WTC11 (cell line): ENCODE measurements around the gene APBA1. TPM values are rescaled to one million over a fixed set of nuclear protein-coding genes. Genes with fewer than 3 reads are reported as not detected.

ENCODE experiments used
- ATAC-seq: fragments of 200-7000 bp; cut with Tn5 transposase; 2 replicates; pipeline ENCODE4 v1.10.0; 2021; ENCODE audit warnings: mild to moderate bottlenecking, moderate library complexity
- CTCF ChIA-PET: fragments of 300-600 bp; sonication (Branson Sonifier 250); formaldehyde crosslinking; loops from one replicate; lab custom pipeline; 2021; ENCODE audit warnings: antibody characterized with exemption; lab: Charles Lee
- POLR2A ChIA-PET: fragments of 350-600 bp; sonication (Branson Sonifier 250); formaldehyde crosslinking; loops from one replicate; lab custom pipeline; 2021; ENCODE audit warnings: antibody characterized with exemption; lab: Charles Lee
- DNase-seq: peaks from one replicate; pipeline ENCODE4 v3.0.0; 2021; ENCODE audit warnings: low spot score
- H3K27ac Mint-ChIP-seq: 2 replicates; pipeline ENCODE4 v1.8.0; 2021; ENCODE audit warnings: mixed read lengths
- H3K27me3 Mint-ChIP-seq: 2 replicates; pipeline ENCODE4 v1.8.0; 2021; ENCODE audit warnings: low read depth, mild to moderate bottlenecking, moderate library complexity, mixed read lengths
- H3K36me3 Mint-ChIP-seq: 2 replicates; pipeline ENCODE4 v1.8.0; 2021; ENCODE audit warnings: mixed read lengths
- H3K4me1 Mint-ChIP-seq: 2 replicates; pipeline ENCODE4 v1.8.0; 2022; ENCODE audit warnings: mixed read lengths
- H3K4me3 Mint-ChIP-seq: 2 replicates; pipeline ENCODE4 v1.8.0; 2021; ENCODE audit warnings: mild to moderate bottlenecking, moderate library complexity, mixed read lengths
- H3K9me3 Mint-ChIP-seq: 2 replicates; pipeline ENCODE4 v1.8.0; 2021; ENCODE audit warnings: mixed read lengths
- ELF4 ChIP-seq: sonication (generic); formaldehyde crosslinking; IDR thresholded peaks from 2 replicates; pipeline ENCODE4 v1.8.1; 2022; ENCODE audit warnings: low read depth, mild to moderate bottlenecking, moderate library complexity, missing genetic modification reagents
- EMX1 ChIP-seq: fragments of 250-450 bp; sonication (Bioruptor Pico); IDR thresholded peaks from 2 replicates; pipeline ENCODE4 v1.8.0; 2021; ENCODE audit warnings: mild to moderate bottlenecking
- GTF2I ChIP-seq: fragments of 250-450 bp; sonication (Bioruptor Pico); conservative IDR thresholded peaks from 2 replicates; pipeline ENCODE4 v1.4.0; 2021; ENCODE audit warnings: mild to moderate bottlenecking
- IRF1 ChIP-seq: sonication (generic); formaldehyde crosslinking; IDR thresholded peaks from 2 replicates; pipeline ENCODE4 v1.8.0; 2023; ENCODE audit warnings: missing genetic modification reagents
- JUN ChIP-seq: sonication (generic); formaldehyde crosslinking; IDR thresholded peaks from 2 replicates; pipeline ENCODE4 v1.8.0; 2023; ENCODE audit warnings: mild to moderate bottlenecking, missing genetic modification reagents
- MYBL2 ChIP-seq: sonication (generic); formaldehyde crosslinking; IDR thresholded peaks from 2 replicates; pipeline ENCODE4 v1.8.1; 2023; ENCODE audit warnings: mild to moderate bottlenecking, moderate library complexity, missing genetic modification reagents
- PRRX2 ChIP-seq: fragments of 250-450 bp; sonication (Bioruptor Pico); IDR thresholded peaks from 2 replicates; pipeline ENCODE4 v1.8.0; 2021; ENCODE audit warnings: mild to moderate bottlenecking
- RORB ChIP-seq: fragments of 250-450 bp; sonication (Bioruptor Pico); IDR thresholded peaks from 2 replicates; pipeline ENCODE4 v1.9.0; 2021; ENCODE audit warnings: mild to moderate bottlenecking
- SP1 ChIP-seq: sonication (generic); formaldehyde crosslinking; conservative IDR thresholded peaks from 2 replicates; pipeline ENCODE4 v1.8.1; 2022; ENCODE audit warnings: missing genetic modification reagents
- TCF7 ChIP-seq: sonication (generic); formaldehyde crosslinking; IDR thresholded peaks from 2 replicates; pipeline ENCODE4 v1.8.0; 2022; ENCODE audit warnings: mild to moderate bottlenecking, low read depth, missing genetic modification reagents, moderate library complexity
- ZBTB43 ChIP-seq: sonication (generic); formaldehyde crosslinking; IDR thresholded peaks from 2 replicates; pipeline ENCODE4 v1.8.1; 2023; ENCODE audit warnings: mild to moderate bottlenecking, missing genetic modification reagents
- ZNF423 ChIP-seq: fragments of 250-450 bp; sonication (Bioruptor Pico); IDR thresholded peaks from 2 replicates; pipeline ENCODE4 v2.1.2; 2022; ENCODE audit warnings: mild to moderate bottlenecking, moderate library complexity
- ZNF671 ChIP-seq: fragments of 250-450 bp; sonication (Bioruptor Pico); IDR thresholded peaks from 2 replicates; pipeline ENCODE4 v1.8.0; 2021; ENCODE audit warnings: mild to moderate bottlenecking
- total RNA-seq: library from RNA; stranded (reverse); gene quantifications from 3 replicates; pipeline ENCODE4 v1.2.3, GENCODE V29; 2021
- TF ChIP-seq, protein P1 (sequence below): sonication (generic); formaldehyde crosslinking; conservative IDR thresholded peaks from 2 replicates; pipeline ENCODE4 v1.8.1; 2023; ENCODE audit warnings: mild to moderate bottlenecking, low read depth, missing genetic modification reagents, moderate library complexity
- TF ChIP-seq, protein P2 (sequence below): sonication (generic); formaldehyde crosslinking; IDR thresholded peaks from 2 replicates; pipeline ENCODE4 v1.8.0; 2022; ENCODE audit warnings: mild to moderate bottlenecking, missing genetic modification reagents
- TF ChIP-seq, protein P3 (sequence below): fragments of 250-450 bp; sonication (Bioruptor Pico); conservative IDR thresholded peaks from 2 replicates; pipeline ENCODE4 v1.9.0; 2021; ENCODE audit warnings: mild to moderate bottlenecking
- TF ChIP-seq, protein P4 (sequence below): sonication (generic); formaldehyde crosslinking; conservative IDR thresholded peaks from 2 replicates; pipeline ENCODE4 v1.8.1; 2022; ENCODE audit warnings: mild to moderate bottlenecking, missing genetic modification reagents
- TF ChIP-seq, protein P5 (sequence below): sonication (generic); formaldehyde crosslinking; IDR thresholded peaks from 2 replicates; pipeline ENCODE4 v1.8.0; 2023; ENCODE audit warnings: mild to moderate bottlenecking, missing genetic modification reagents

Gene APBA1
- total RNA-seq, 1 experiment from 2014 or later, result 0.94 TPM

DNA sequence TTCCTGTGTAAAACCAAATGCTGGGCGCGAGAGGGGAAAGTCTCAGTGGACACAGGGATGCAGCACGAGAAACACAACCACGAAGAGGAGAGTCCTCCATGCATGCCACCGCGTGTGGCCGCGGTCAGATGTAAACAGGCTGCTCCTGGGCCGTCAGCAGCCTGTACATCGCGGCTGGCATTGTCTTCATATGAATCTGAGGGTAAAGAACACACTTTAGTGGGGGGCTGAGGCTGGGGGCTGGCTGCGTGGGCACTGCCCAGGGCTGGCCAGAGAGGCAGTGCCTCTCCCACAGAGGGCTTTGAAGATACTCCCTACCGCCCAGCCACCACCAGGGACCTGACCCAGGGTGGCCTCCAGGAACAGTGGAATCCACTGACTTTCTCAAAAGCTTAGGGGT, 241.0 kb downstream of the APBA1 start:
- ChIA-PET POLR2A (no interaction called here), CTCF (no interaction called here)
- no peak for DNase-seq
- Mint-ChIP-seq H3K27ac (no peak overlapping the region), H3K4me1 (peaks cover 7% of the 10 kb centered on the region), H3K36me3 (peaks cover 4% of the 10 kb centered on the region; the same call in 1 of the 2 replicates), H3K9me3 (peaks cover 4% of the 10 kb centered on the region), H3K4me3 (no peak overlapping the region), H3K27me3 (peaks cover 2% of the 10 kb centered on the region; the same call in 1 of the 2 replicates)
- TF ChIP-seq SP1 (no peak), MYBL2 (CRISPR knock-in tag) (no peak), PRRX2 (CRISPR knock-in tag) (no peak), ZBTB43 (no peak), ELF4 (CRISPR knock-in tag) (no peak), ZNF423 (CRISPR knock-in tag) (no peak), RORB (no peak), TCF7 (no peak), GTF2I (CRISPR knock-in tag) (no peak), JUN (CRISPR knock-in tag) (no peak), ZNF671 (no peak), IRF1 (no peak), EMX1 (no peak)
- TF ChIP-seq, protein P1, sequence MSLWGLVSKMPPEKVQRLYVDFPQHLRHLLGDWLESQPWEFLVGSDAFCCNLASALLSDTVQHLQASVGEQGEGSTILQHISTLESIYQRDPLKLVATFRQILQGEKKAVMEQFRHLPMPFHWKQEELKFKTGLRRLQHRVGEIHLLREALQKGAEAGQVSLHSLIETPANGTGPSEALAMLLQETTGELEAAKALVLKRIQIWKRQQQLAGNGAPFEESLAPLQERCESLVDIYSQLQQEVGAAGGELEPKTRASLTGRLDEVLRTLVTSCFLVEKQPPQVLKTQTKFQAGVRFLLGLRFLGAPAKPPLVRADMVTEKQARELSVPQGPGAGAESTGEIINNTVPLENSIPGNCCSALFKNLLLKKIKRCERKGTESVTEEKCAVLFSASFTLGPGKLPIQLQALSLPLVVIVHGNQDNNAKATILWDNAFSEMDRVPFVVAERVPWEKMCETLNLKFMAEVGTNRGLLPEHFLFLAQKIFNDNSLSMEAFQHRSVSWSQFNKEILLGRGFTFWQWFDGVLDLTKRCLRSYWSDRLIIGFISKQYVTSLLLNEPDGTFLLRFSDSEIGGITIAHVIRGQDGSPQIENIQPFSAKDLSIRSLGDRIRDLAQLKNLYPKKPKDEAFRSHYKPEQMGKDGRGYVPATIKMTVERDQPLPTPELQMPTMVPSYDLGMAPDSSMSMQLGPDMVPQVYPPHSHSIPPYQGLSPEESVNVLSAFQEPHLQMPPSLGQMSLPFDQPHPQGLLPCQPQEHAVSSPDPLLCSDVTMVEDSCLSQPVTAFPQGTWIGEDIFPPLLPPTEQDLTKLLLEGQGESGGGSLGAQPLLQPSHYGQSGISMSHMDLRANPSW, result no peak
- TF ChIP-seq, protein P2, sequence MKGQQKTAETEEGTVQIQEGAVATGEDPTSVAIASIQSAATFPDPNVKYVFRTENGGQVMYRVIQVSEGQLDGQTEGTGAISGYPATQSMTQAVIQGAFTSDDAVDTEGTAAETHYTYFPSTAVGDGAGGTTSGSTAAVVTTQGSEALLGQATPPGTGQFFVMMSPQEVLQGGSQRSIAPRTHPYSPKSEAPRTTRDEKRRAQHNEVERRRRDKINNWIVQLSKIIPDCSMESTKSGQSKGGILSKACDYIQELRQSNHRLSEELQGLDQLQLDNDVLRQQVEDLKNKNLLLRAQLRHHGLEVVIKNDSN (CRISPR knock-in tag), result no peak
- TF ChIP-seq, protein P3, sequence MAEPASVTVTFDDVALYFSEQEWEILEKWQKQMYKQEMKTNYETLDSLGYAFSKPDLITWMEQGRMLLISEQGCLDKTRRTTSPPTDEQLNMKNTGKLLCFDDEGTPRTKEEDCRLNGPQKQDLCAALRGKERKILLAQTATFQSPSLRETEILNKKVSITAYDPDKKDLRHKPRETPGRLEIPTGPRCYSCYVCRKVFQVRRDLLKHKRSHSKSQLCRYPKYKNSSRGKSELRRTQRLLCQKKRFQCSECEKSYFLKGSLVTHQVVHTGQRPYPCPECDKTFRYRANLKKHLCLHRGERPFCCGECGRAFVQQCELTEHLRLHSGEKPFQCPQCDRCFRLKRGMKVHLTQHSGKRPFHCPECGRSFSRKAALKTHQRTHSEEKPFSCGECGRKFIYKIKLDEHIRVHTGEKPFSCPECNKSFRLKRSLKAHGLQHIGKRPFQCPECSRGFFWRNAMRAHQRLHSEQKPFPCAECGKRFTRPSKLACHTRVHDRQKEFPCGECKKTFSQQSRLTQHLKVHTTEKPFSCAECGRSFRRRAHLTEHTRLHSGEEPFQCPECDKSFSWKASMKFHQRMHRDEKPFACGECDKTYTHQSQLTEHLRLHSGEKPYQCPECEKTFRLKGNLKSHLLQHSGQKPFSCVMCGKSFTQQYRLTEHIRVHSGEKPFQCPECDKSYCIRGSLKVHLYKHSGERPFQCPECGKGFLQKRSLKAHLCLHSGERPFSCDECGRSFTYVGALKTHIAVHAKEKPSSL (CRISPR knock-in tag), result no peak
- TF ChIP-seq, protein P4, sequence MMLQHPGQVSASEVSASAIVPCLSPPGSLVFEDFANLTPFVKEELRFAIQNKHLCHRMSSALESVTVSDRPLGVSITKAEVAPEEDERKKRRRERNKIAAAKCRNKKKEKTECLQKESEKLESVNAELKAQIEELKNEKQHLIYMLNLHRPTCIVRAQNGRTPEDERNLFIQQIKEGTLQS (CRISPR knock-in tag), result no peak
- TF ChIP-seq, protein P5, sequence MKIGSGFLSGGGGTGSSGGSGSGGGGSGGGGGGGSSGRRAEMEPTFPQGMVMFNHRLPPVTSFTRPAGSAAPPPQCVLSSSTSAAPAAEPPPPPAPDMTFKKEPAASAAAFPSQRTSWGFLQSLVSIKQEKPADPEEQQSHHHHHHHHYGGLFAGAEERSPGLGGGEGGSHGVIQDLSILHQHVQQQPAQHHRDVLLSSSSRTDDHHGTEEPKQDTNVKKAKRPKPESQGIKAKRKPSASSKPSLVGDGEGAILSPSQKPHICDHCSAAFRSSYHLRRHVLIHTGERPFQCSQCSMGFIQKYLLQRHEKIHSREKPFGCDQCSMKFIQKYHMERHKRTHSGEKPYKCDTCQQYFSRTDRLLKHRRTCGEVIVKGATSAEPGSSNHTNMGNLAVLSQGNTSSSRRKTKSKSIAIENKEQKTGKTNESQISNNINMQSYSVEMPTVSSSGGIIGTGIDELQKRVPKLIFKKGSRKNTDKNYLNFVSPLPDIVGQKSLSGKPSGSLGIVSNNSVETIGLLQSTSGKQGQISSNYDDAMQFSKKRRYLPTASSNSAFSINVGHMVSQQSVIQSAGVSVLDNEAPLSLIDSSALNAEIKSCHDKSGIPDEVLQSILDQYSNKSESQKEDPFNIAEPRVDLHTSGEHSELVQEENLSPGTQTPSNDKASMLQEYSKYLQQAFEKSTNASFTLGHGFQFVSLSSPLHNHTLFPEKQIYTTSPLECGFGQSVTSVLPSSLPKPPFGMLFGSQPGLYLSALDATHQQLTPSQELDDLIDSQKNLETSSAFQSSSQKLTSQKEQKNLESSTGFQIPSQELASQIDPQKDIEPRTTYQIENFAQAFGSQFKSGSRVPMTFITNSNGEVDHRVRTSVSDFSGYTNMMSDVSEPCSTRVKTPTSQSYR, result no peak
- no peak for ATAC-seq
